ENCODE data around the gene PTPN23. TPM values are rescaled to one million over a fixed set of nuclear protein-coding genes. Genes with fewer than 3 reads are reported as not detected.
A peak's percentile ranks its signal among the peaks of the same experiment; 100 is the strongest.

PTPN23 gene
- total RNA-seq, 3 donors from 2014 or later (not counting 1 experiment from before 2014, with no cell fraction given), result 49.3 to 73.6 (median 52.0) TPM

DNA sequence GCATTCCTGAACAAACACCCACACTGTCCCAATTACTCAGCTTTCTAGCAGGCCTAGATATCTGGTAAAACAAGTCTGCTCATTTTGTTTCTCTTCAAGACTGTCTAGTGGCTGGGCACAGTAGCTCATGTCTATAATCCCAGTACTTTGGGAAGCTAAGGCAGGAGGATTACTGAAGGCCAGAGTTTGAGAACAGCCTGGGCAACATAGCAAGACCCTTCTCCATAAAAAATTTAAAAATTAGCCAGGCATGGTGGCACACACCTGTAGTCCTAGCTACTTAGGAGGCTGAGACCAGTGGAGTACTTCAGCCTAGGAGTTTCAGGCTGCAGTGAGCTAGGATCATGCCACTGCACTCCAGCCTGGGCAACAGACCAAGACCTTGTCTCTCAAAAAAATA, 6.2 kb upstream of the PTPN23 start:
- Histone ChIP-seq H3K4me1 (ENCODE audit: control insufficient read depth, insufficient read depth, low read length) (peaks cover 5% of the 10 kb centered on the region), H3K4me3 (ENCODE audit: low read length) (no peak overlapping the region), H3K9me3 (ENCODE audit: control insufficient read depth, insufficient read depth, low read length) (no peaks in the 10 kb centered on the region), H3K27ac (ENCODE audit: low read length) (no peak overlapping the region), H3K36me3 (ENCODE audit: control insufficient read depth, insufficient read depth, low read length) (no peaks in the 10 kb centered on the region), H3K27me3 (ENCODE audit: control insufficient read depth, insufficient read depth, low read length) (peaks cover 4% of the 10 kb centered on the region)
- Mint-ChIP-seq H3K36me3 (no peaks in the 10 kb centered on the region), H3K27me3 (ENCODE audit: low read depth in 2 of 2) (peaks cover 0 to 9% of the 10 kb centered on the region in 2 donors), H3K4me1 (peaks cover 7 to 12% of the 10 kb centered on the region in 2 donors), H3K9me3 (no peaks in the 10 kb centered on the region), H3K4me3 (no peak overlapping the region), H3K27ac (no peak overlapping the region)
- intact Hi-C loops (cut with micrococcal nuclease), result no loop called here
- ATAC-seq, result no peak
- DNase-seq, result no peak
- TF ChIP-seq, protein P1, sequence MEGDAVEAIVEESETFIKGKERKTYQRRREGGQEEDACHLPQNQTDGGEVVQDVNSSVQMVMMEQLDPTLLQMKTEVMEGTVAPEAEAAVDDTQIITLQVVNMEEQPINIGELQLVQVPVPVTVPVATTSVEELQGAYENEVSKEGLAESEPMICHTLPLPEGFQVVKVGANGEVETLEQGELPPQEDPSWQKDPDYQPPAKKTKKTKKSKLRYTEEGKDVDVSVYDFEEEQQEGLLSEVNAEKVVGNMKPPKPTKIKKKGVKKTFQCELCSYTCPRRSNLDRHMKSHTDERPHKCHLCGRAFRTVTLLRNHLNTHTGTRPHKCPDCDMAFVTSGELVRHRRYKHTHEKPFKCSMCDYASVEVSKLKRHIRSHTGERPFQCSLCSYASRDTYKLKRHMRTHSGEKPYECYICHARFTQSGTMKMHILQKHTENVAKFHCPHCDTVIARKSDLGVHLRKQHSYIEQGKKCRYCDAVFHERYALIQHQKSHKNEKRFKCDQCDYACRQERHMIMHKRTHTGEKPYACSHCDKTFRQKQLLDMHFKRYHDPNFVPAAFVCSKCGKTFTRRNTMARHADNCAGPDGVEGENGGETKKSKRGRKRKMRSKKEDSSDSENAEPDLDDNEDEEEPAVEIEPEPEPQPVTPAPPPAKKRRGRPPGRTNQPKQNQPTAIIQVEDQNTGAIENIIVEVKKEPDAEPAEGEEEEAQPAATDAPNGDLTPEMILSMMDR (IDR thresholded peaks at IDR 0.05), result no peak

GRCh38 chr3:47376393-47376792, 4.4 kb upstream of the PTPN23 start:
- DNase-seq, result no peak
- Histone ChIP-seq H3K27me3 (ENCODE audit: control insufficient read depth, insufficient read depth, low read length) (peaks cover 3% of the 10 kb centered on the region), H3K27ac (ENCODE audit: low read length) (no peak overlapping the region), H3K4me1 (ENCODE audit: control insufficient read depth, insufficient read depth, low read length) (peaks cover 14% of the 10 kb centered on the region), H3K9me3 (ENCODE audit: control insufficient read depth, insufficient read depth, low read length) (no peaks in the 10 kb centered on the region), H3K4me3 (ENCODE audit: low read length) (no peak overlapping the region), H3K36me3 (ENCODE audit: control insufficient read depth, insufficient read depth, low read length) (no peaks in the 10 kb centered on the region)
- Mint-ChIP-seq H3K4me3 (no peak overlapping the region), H3K4me1 (peaks cover 21 to 29% of the 10 kb centered on the region in 2 donors), H3K9me3 (no peaks in the 10 kb centered on the region), H3K27ac (no peak overlapping the region), H3K27me3 (ENCODE audit: low read depth in 2 of 2) (peaks cover 0 to 6% of the 10 kb centered on the region in 2 donors), H3K36me3 (no peaks in the 10 kb centered on the region)
- ATAC-seq, result no peak
- TF ChIP-seq, protein P1 (IDR thresholded peaks at IDR 0.05), result no peak
- intact Hi-C loops (cut with micrococcal nuclease), result no loop called here
- WGBS (ENCODE audit: insufficient coverage), result 89% methylated on average over 3 of the region's 3 CpGs

DNA sequence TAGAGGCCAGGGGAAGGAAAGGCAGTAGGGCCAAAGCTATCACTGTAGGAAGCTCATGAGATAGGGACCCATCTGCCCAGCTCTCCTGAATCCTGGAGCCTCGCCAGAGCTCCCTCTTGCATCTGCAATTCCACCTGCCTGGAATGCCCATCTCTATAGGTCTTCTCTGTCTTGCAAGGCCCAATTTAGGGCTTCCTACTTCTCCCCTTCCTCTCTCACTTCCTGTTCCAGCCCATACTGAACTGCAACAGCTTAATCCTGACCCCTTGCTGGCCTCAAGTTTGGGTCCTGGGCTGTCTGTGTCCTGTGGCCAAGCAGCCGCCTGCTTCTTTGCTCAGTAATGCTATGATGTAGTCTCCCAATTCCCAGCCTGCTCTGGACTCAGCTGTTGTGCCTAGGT, 3.6 kb upstream of the PTPN23 start:
- WGBS (ENCODE audit: insufficient coverage), result 89% methylated on average over 2 of the region's 2 CpGs
- intact Hi-C loops (cut with micrococcal nuclease), result no loop called here
- Histone ChIP-seq H3K27ac (ENCODE audit: low read length) (no peak overlapping the region), H3K27me3 (ENCODE audit: control insufficient read depth, insufficient read depth, low read length) (no peaks in the 10 kb centered on the region), H3K4me1 (ENCODE audit: control insufficient read depth, insufficient read depth, low read length) (peaks cover 22% of the 10 kb centered on the region), H3K36me3 (ENCODE audit: control insufficient read depth, insufficient read depth, low read length) (no peaks in the 10 kb centered on the region), H3K9me3 (ENCODE audit: control insufficient read depth, insufficient read depth, low read length) (no peaks in the 10 kb centered on the region), H3K4me3 (ENCODE audit: low read length) (no peak overlapping the region)
- ATAC-seq (no peak), DNase-seq (no peak)
- Mint-ChIP-seq H3K9me3 (no peaks in the 10 kb centered on the region), H3K4me1 (peaks cover 27 to 37% of the 10 kb centered on the region in 2 donors), H3K27me3 (ENCODE audit: low read depth in 2 of 2) (peaks cover 0 to 6% of the 10 kb centered on the region in 2 donors), H3K36me3 (no peaks in the 10 kb centered on the region), H3K4me3 (no peak overlapping the region), H3K27ac (no peak overlapping the region)
- TF ChIP-seq, protein P1 (IDR thresholded peaks at IDR 0.05), result no peak

DNA sequence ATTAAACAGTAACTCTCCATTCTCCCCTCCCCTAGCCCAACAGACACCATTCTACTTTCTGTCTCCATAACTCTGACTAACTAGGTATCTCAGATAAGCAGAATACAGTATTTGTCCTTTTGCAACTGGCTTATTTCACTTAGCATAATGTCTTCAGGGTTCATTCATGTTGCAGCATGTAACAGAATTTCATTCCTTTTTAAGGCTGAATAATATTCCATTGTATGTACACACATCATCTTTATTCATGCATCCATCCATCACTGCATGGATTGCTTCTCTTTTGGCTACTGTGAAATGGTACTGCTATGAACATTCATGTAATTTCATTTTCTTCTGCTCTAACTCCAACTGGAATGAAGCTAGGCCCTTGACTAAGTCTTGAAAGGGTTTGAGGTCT, 2.0 kb upstream of the PTPN23 start:
- no peak overlapping the region for H3K4me3 ChIP-seq (ENCODE audit: low read length)
- Mint-ChIP-seq H3K9me3 (no peaks in the 10 kb centered on the region), H3K27ac (peak overlapping the region in 1 of 2 donors; percentile 100), H3K27me3 (ENCODE audit: low read depth in 2 of 2) (peaks cover 0 to 2% of the 10 kb centered on the region in 2 donors), H3K4me1 (peaks cover 39 to 51% of the 10 kb centered on the region in 2 donors), H3K4me3 (no peak overlapping the region), H3K36me3 (no peaks in the 10 kb centered on the region)
- DNase-seq (no peak), ATAC-seq (no peak)
- H3K27ac ChIP-seq (ENCODE audit: low read length), result no peak overlapping the region
- intact Hi-C loops (cut with micrococcal nuclease), result no loop called here
- no peaks in the 10 kb centered on the region for H3K36me3 ChIP-seq (ENCODE audit: control insufficient read depth, insufficient read depth, low read length)
- no peaks in the 10 kb centered on the region for H3K27me3 ChIP-seq (ENCODE audit: control insufficient read depth, insufficient read depth, low read length)
- peaks cover 24% of the 10 kb centered on the region for H3K4me1 ChIP-seq (ENCODE audit: control insufficient read depth, insufficient read depth, low read length)
- TF ChIP-seq, protein P1 (IDR thresholded peaks at IDR 0.05), result no peak
- H3K9me3 ChIP-seq (ENCODE audit: control insufficient read depth, insufficient read depth, low read length), result no peaks in the 10 kb centered on the region

Data from natural killer cell (primary cell).